ENCODE results near the gene GRK7. TPM values are rescaled to one million over a fixed set of nuclear protein-coding genes. Genes with fewer than 3 reads are reported as not detected.

Gene GRK7
- total RNA-seq, 1 experiment from 2014 or later, result not detected

- Histone ChIP-seq H3K23ac (ENCODE audit: insufficient read length, low read depth, low read length) (no peak overlapping the region), H3K9ac (ENCODE audit: extremely low read depth, insufficient read length, low read length) (no peak overlapping the region), H3K79me2 (ENCODE audit: insufficient read depth, low read length) (no peaks in the 10 kb centered on the region), H3K27ac (ENCODE audit: insufficient read length, low read depth, low read length) (no peak overlapping the region), H3T11ph (ENCODE audit: low read length) (no peak overlapping the region), H2AFZ (ENCODE audit: low read length) (no peak overlapping the region), H2AK5ac (ENCODE audit: insufficient read length, low read length) (no peak overlapping the region), H3K9me3 (ENCODE audit: control insufficient read depth, low read depth, low read length) (no peaks in the 10 kb centered on the region), H3K4ac (ENCODE audit: low read depth, low read length) (no peak overlapping the region), H2BK15ac (ENCODE audit: low read depth, low read length) (no peak overlapping the region), H4K8ac (replicated peaks; ENCODE audit: insufficient read length, low read depth, low read length) (no peak overlapping the region), H2BK12ac (ENCODE audit: insufficient read length, low read depth, low read length) (no peak overlapping the region), H2BK20ac (ENCODE audit: low read depth, low read length, poor library complexity, severe bottlenecking) (no peak overlapping the region), H2BK5ac (ENCODE audit: insufficient read length, low read length) (no peak overlapping the region), H3K23me2 (ENCODE audit: insufficient read length, low read depth, low read length, poor library complexity, severe bottlenecking) (no peaks in the 10 kb centered on the region), H3K4me2 (ENCODE audit: insufficient read depth, insufficient read length, low read length) (no peak overlapping the region), H2BK120ac (ENCODE audit: low read depth, low read length, poor library complexity, severe bottlenecking) (no peak overlapping the region), H4K5ac (ENCODE audit: insufficient read length, low read depth, low read length) (no peak overlapping the region), H3K18ac (ENCODE audit: insufficient read length, low read depth, low read length) (no peak overlapping the region), H3K79me1 (ENCODE audit: insufficient read depth, low read depth, low read length, poor library complexity, severe bottlenecking) (no peaks in the 10 kb centered on the region), H4K20me1 (ENCODE audit: control insufficient read depth, insufficient read depth, insufficient read length) (no peaks in the 10 kb centered on the region), H3K56ac (ENCODE audit: insufficient read length, low read depth, low read length) (no peak overlapping the region), H3K27me3 (ENCODE audit: insufficient read depth, low read length) (no peaks in the 10 kb centered on the region), H3K14ac (ENCODE audit: insufficient read depth, low read length) (no peak overlapping the region), H4K91ac (ENCODE audit: insufficient read length, low read depth, low read length) (no peak overlapping the region), H3K4me1 (ENCODE audit: insufficient read depth, low read length) (no peaks in the 10 kb centered on the region)
- Mint-ChIP-seq H3K36me3 (ENCODE audit: insufficient read depth in 1 of 3, low read depth in 3 of 3) (no peaks in the 10 kb centered on the region), H3K27me3 (ENCODE audit: low read depth) (no peaks in the 10 kb centered on the region; the same call in none of the 2 replicates), H3K9me3 (no peaks in the 10 kb centered on the region), H3K27ac (no peak overlapping the region), H3K4me1 (peaks cover 2 to 3% of the 10 kb centered on the region in 2 experiments; a peak in 1 of 4 replicates), H3K4me3 (no peak overlapping the region)
- no CpG with 5 or more reads among the region's 7 CpGs for WGBS (ENCODE audit: extremely low coverage, insufficient read length, low lambda C conversion rate)
- no peak for TF ChIP-seq CTCF (conservative IDR thresholded peaks at IDR 0.05)
- DNase-seq, result no peak
Measured at GRCh38 chr3:141807277-141808033, 44.2 kb downstream of the GRK7 start.
